ENCODE measurements around the gene CAMTA1. TPM values are rescaled to one million over a fixed set of nuclear protein-coding genes. Genes with fewer than 3 reads are reported as not detected.

The CAMTA1 gene
- polyA plus RNA-seq, 3 donors: 81.9 to 89.8 (median 88.0) TPM

- no peak for DNase-seq (ENCODE audit: extremely low read depth in 1 of 11, low read depth in 9 of 11, low spot score in 4 of 11)
Measured at GRCh38 chr1:6874298-6874697, 89.0 kb downstream of the CAMTA1 start.

DNA sequence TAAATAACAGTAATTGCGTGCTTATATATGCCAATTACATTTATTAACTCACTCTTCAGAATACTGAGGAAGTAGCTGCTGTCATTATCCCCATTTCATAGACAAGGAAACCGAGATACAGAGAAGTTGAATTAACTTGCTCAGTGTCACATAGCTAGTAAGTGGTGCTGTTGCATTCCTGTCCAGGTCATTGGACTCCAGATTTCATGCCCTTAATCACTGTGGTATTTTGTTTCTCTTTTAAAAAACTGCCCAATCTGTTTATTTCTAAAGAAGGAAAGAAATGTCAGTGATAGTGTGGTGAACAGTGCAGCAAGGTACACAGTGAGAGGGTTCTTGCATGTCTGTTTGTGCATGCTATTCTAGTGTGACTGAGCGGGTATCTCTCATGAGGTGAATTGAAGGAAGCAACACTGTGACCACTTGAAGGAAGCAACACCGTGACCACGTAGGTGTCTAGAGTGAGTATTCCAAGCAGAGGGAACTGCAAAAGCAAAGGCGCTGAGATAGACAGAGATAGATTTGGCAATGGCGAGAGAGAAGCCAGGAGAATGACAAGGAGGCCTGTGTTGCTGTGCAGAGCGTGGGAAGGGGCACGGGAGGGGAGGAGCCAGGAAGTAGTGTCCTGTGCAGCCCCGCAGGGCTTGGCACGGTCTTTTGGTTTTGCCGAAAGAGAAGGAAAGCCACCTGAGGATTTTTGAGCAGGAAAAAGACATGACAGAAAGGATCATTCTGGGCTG is 95.9 kb downstream of the CAMTA1 start:
- no peak for DNase-seq (ENCODE audit: extremely low read depth in 1 of 11, low read depth in 9 of 11, low spot score in 4 of 11)

DNA sequence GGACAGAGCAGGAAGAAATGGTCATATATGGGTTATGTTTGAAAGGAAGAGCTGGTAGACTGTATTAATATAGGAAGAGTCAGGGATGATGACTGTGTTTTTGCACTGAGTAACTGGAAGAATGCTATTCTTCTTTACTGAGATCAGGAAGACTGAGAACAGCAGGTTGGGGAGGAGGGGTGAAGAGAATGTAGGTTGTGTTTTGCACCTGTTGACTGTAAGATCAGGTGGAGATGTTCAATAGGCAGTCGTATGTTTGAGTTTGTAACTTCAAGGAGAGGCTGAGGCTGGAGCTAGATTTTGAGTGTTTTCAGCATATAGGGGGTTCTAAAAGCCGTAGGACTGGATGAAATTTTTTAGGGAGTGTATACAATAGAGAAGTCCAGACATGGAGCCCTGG is 97.2 kb downstream of the CAMTA1 start:
- no peak for DNase-seq (ENCODE audit: extremely low read depth in 1 of 11, low read depth in 9 of 11, low spot score in 4 of 11)

GRCh38 chr1:6884652-6885153 is 99.4 kb downstream of the CAMTA1 start:
- peak in 1 of 11 donors; percentile 37 for DNase-seq (ENCODE audit: extremely low read depth in 1 of 11, low read depth in 9 of 11, low spot score in 4 of 11)

DNA sequence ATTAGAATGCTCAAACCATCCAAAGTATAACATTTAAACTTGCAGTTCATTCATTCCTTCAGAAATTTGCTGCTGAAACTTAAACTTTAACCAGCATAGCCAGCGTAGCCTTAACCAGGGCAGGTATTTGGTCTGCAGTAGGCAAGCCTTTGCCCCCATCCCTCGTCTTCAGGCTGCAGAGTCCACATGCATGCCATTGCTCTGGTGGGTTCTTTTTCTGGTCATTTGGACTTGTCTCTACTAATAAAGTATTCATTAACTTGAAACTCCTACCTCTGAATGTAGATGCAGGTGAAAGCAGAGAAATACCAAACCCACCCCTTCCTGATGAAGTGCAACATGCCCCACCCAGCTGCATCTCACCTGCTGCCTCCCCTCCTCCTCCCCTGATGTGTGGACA is 100.2 kb downstream of the CAMTA1 start:
- DNase-seq (ENCODE audit: extremely low read depth in 1 of 11, low read depth in 9 of 11, low spot score in 4 of 11): peak in 1 of 11 donors; percentile 38

DNA sequence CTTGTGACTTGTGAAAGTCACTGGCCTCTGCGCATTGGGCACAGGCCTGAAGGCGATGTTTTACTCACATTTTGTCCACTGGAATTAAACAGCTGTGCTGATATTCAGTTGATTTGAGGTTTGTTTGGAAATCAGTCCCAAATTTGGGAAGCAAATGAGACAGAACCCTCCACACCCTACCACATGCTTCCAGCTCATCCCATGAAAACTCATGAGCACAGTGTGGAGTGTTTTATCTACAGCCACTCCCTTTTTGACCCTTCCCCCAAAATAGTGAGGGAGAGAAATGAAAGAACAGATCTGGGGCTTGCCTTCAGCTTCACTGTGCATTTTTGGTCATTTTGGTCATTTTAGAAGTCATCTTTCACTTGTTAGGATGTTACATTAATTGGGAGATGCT is 101.3 kb downstream of the CAMTA1 start:
- no peak for DNase-seq (ENCODE audit: extremely low read depth in 1 of 11, low read depth in 9 of 11, low spot score in 4 of 11)

DNA sequence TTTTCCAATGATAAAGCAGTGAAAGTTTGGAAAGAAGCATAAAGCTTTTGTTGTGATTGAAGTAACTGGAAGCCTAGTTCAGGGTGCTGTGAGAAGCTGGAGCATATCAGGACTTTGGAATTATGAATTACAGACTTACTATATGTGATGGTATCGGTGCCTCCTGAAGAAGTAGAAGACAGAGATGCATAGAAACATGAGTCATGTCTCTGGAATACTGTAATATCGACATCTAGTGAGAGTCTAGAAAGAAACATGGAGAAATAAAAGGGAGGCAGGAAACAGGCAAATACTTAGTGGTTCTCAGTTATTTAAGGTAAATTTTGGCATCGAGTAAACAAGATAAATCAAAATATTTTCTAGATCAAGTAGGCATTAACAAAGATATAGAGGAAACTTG is 103.0 kb downstream of the CAMTA1 start:
- no peak for DNase-seq (ENCODE audit: extremely low read depth in 1 of 11, low read depth in 9 of 11, low spot score in 4 of 11)

DNA sequence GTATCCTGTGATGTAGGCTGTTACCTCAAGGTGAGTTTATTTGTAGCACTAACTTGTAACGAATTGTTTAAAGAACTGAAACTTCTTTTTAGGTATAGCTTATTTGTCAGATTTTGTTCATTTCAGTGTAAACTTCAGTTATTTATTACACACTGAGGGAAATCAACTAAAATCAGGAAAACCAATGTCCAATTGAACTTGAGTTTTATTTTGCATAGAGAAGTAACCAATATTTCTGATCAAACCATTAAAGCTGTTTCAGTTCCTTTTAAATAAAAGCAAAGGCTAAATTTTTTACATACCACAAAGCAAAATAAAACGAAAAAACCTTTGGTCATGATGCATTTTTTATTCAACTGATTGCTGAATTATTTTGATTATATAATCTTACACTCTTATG is 103.6 kb downstream of the CAMTA1 start:
- DNase-seq (ENCODE audit: extremely low read depth in 1 of 11, low read depth in 9 of 11, low spot score in 4 of 11): no peak

- peak in 3 of 11 donors; percentile 38 to 55 (median 50) for DNase-seq (ENCODE audit: extremely low read depth in 1 of 11, low read depth in 9 of 11, low spot score in 4 of 11)
Measured at GRCh38 chr1:6889875-6890480, 104.7 kb downstream of the CAMTA1 start.

GRCh38 chr1:6890686-6891085 is 105.4 kb downstream of the CAMTA1 start:
- no peak for DNase-seq (ENCODE audit: extremely low read depth in 1 of 11, low read depth in 9 of 11, low spot score in 4 of 11)

DNA sequence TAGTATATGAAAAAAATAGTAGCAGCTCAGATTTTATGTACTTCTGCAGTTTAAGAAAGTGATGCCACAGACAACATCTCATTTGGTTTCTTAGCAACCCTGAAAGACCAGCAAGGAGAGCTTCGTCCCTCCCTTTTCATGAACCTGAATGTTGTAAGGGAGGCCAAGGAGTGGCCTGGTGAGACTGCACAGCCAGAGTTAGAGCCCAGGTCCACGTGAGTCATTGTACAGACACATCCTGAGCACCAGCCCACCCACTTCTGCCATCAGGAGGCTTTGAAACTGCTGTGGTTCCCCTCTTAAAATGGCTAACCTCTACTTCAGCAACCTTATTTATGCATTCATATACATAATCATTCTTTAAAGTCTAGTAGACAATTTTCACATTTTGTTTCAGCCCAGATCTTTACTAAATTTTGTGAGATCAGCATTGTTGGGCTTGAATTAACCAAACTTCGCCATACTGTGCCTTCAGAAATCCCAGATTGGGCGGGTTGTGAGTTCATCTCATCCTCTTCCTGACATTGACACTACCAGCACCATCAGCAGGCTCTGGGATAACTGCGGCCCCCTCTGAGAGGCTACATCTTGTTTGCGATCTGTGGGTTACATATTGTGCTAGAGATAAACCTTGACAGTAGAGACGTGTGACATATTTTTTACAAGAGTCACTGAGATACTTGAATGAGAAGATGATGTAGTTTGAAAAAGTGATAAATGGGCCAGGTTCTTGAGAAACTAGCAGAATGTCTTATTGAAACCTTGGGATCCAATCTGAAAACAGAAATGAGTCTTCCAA is 106.7 kb downstream of the CAMTA1 start:
- no peak for DNase-seq (ENCODE audit: extremely low read depth in 1 of 11, low read depth in 9 of 11, low spot score in 4 of 11)

GRCh38 chr1:6893388-6893787 is 108.1 kb downstream of the CAMTA1 start:
- no peak for DNase-seq (ENCODE audit: extremely low read depth in 1 of 11, low read depth in 9 of 11, low spot score in 4 of 11)

- DNase-seq (ENCODE audit: extremely low read depth in 1 of 11, low read depth in 9 of 11, low spot score in 4 of 11): no peak
Measured at GRCh38 chr1:6897138-6897537, 111.9 kb downstream of the CAMTA1 start.

DNA sequence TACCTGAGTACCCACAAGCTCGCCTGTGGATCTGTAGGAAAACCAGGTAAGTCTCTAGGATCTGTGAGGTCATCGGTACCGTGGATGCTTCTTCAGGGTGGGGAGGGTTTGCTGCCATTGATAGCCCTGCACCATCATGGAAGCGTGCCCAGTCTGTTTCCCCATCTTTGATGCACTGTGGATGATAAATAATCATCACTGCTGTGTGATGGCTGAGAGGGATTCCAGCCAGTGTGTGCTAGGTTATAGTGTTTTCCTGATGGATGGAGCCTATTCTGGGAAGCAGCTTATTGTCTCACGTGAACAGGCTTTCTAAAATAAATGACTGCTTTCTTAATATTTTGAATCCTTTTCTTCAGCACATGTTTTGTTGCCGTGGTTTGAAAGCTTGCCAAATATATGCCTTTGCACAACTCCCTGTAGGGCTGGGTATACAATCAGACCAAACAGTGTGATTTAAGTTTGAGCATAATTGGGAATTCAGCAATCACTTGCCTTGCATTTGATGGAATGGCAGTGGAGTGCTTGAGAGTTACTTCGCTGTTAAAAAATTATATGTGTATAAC is 113.8 kb downstream of the CAMTA1 start:
- DNase-seq (ENCODE audit: extremely low read depth in 1 of 11, low read depth in 9 of 11, low spot score in 4 of 11): no peak

DNA sequence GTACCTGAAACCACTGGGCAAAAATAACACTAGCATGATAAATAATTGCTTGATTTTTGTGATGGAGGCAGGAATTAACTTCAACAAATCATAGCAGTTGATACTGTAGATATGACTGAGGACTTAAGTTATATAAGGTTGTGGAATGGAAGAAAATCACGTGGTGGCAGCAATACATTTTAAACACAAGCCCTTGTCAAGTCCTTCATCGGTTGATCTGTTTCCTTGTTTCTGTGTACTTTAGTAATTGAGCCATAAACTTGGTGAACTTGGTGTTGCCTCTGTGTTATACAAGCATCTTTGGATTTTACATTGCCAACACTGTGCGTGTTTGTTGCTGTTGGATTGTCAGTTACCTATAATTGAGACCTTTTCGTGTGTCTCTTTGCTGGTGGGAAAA is 114.4 kb downstream of the CAMTA1 start:
- DNase-seq (ENCODE audit: extremely low read depth in 1 of 11, low read depth in 9 of 11, low spot score in 4 of 11): no peak

DNA sequence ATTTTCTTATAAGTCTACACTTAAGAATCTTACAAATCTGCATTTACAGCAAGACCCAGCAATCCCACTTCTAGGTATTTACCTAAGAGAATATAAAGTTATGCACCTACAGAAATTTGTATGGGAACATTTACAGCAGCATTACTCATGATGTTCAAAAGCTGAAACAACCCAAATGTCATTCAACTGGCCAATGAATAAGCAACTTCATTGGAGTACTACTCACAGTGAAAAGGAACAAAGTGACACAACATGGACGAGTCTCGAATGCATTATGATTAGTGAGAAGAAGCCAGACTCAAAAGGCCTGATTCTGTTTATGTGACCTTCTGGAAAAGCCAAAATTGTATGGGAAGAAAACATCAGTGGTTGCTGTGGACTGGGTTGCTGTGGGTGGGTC is 116.9 kb downstream of the CAMTA1 start:
- no peak for DNase-seq (ENCODE audit: extremely low read depth in 1 of 11, low read depth in 9 of 11, low spot score in 4 of 11)

GRCh38 chr1:6904476-6905170 is 119.4 kb downstream of the CAMTA1 start:
- DNase-seq (ENCODE audit: extremely low read depth in 1 of 11, low read depth in 9 of 11, low spot score in 4 of 11): no peak

GRCh38 chr1:6905331-6905730 is 120.1 kb downstream of the CAMTA1 start:
- DNase-seq (ENCODE audit: extremely low read depth in 1 of 11, low read depth in 9 of 11, low spot score in 4 of 11): no peak

- DNase-seq (ENCODE audit: extremely low read depth in 1 of 11, low read depth in 9 of 11, low spot score in 4 of 11): no peak
Measured at GRCh38 chr1:6905790-6906189, 120.5 kb downstream of the CAMTA1 start.
